Activated CD8-positive, alpha-beta memory T cell treated with anti-CD3 and anti-CD28 coated beads, Interleukin-2, amount 50 U/mL, for 4 hours (primary cell): Measurements from ENCODE around the gene ZBTB21.

ENCODE experiments used
- DNase-seq: peaks from one replicate; pipeline ENCODE4 v3.0.0-alpha.2; 2020

Gene ZBTB21

GRCh38 chr21:42009831-42010506 is at the start of gene ZBTB21:
TSS of gene ZBTB21 (minus strand) at chr21:42010360. CDS start at chr21:41994095, 16,265 bp downstream.
- peak; percentile 97 for DNase-seq

- DNase-seq = no peak
Observed at GRCh38 chr21:42059721-42060120, 49.6 kb upstream of the ZBTB21 start.

- no peak for DNase-seq
Observed at GRCh38 chr21:42059141-42059540, 49.0 kb upstream of the ZBTB21 start.

- DNase-seq = no peak
Observed at GRCh38 chr21:42058631-42059111, 48.5 kb upstream of the ZBTB21 start.

GRCh38 chr21:42057851-42058437 is 47.8 kb upstream of the ZBTB21 start:
- DNase-seq = no peak

GRCh38 chr21:42056996-42057689 is 47.0 kb upstream of the ZBTB21 start:
- no peak for DNase-seq

- DNase-seq = no peak
Observed at GRCh38 chr21:42056468-42056867, 46.3 kb upstream of the ZBTB21 start.

GRCh38 chr21:42055425-42055824 is 45.3 kb upstream of the ZBTB21 start:
- no peak for DNase-seq

- no peak for DNase-seq
Observed at GRCh38 chr21:42051788-42052187, 41.6 kb upstream of the ZBTB21 start.

- no peak for DNase-seq
Observed at GRCh38 chr21:42049578-42050430, 39.6 kb upstream of the ZBTB21 start.

- DNase-seq = no peak
Observed at GRCh38 chr21:42048870-42049577, 38.9 kb upstream of the ZBTB21 start.

GRCh38 chr21:42047821-42048613 is 37.9 kb upstream of the ZBTB21 start:
- no peak for DNase-seq

- no peak for DNase-seq
Observed at GRCh38 chr21:42044871-42045495, 34.8 kb upstream of the ZBTB21 start.

- DNase-seq = no peak
Observed at GRCh38 chr21:42043961-42044360, 33.8 kb upstream of the ZBTB21 start.

GRCh38 chr21:42043201-42043895 is 33.2 kb upstream of the ZBTB21 start:
- DNase-seq = no peak

GRCh38 chr21:42042651-42043050 is 32.5 kb upstream of the ZBTB21 start:
- no peak for DNase-seq

- DNase-seq = no peak
Observed at GRCh38 chr21:42041711-42042110, 31.6 kb upstream of the ZBTB21 start.

- DNase-seq = no peak
Observed at GRCh38 chr21:42041246-42041645, 31.1 kb upstream of the ZBTB21 start.

GRCh38 chr21:42040411-42041180 is 30.4 kb upstream of the ZBTB21 start:
- DNase-seq = no peak

GRCh38 chr21:42039911-42040351 is 29.8 kb upstream of the ZBTB21 start:
- no peak for DNase-seq
